Effector memory CD8-positive, alpha-beta T cell (primary cell): ENCODE results near the gene AOAH.

ENCODE experiments used
- ATAC-seq: fragments of 150-1000 bp; cut with Tn5 transposase; replicated peaks from 2 replicates; pipeline ENCODE4 v1.10.0; 2021; ENCODE audit warnings: mild to moderate bottlenecking, moderate library complexity
- DNase-seq, 3 experiments: peaks; one replicate each; pipeline ENCODE4 v3.0.0; 2021
- H3K27ac Mint-ChIP-seq, 2 donors: one replicate each; pipeline ENCODE4 v1.8.0; 2022; ENCODE audit warnings: mild to moderate bottlenecking in 2 of 2, mixed read lengths in 2 of 2, moderate library complexity in 2 of 2
- H3K27me3 Mint-ChIP-seq, 2 donors: one replicate each; pipeline ENCODE4 v1.8.0; 2022; ENCODE audit warnings: mixed read lengths in 2 of 2
- H3K36me3 Mint-ChIP-seq: one replicate; pipeline ENCODE4 v1.8.0; 2022; ENCODE audit warnings: mild to moderate bottlenecking, moderate library complexity, mixed read lengths; ENCODE audit not compliant: insufficient read depth
- H3K4me1 Mint-ChIP-seq, 2 donors: one replicate each; pipeline ENCODE4 v1.8.0; 2022; ENCODE audit warnings: low read depth in 2 of 2, mixed read lengths in 2 of 2
- H3K4me3 Mint-ChIP-seq, 2 donors: one replicate each; pipeline ENCODE4 v1.8.0; 2022; ENCODE audit warnings: mild to moderate bottlenecking in 2 of 2, mixed read lengths in 2 of 2, moderate library complexity in 2 of 2
- H3K9me3 Mint-ChIP-seq, 2 donors: one replicate each; pipeline ENCODE4 v1.8.0; 2022; ENCODE audit warnings: mixed read lengths in 2 of 2

AOAH gene

DNA sequence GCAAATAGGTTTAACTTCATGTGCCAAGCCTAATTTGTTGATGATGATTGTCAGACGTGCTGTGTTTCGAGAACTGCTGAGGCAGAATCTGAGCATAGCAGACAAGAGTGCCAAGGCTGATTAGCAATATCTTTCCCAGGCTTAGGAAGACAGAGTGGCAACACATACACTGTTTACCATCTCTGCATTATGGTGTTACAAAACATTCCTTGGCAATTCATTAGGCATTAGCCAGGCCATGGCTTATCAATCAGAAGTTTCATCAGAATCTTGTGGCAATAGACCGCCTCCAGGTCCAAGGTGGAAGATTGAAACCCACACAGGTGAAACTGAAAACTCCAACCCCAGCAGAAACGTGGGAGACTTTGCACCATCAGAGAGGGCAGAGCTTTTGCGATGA, 148.5 kb downstream of the AOAH start:
- Mint-ChIP-seq H3K27me3 (no peaks in the 10 kb centered on the region), H3K36me3 (peaks cover 55% of the 10 kb centered on the region), H3K27ac (no peak overlapping the region), H3K4me1 (peaks cover 13 to 53% of the 10 kb centered on the region in 2 donors), H3K9me3 (no peaks in the 10 kb centered on the region), H3K4me3 (no peak overlapping the region)
- ATAC-seq (no peak), DNase-seq (no peak)

DNA sequence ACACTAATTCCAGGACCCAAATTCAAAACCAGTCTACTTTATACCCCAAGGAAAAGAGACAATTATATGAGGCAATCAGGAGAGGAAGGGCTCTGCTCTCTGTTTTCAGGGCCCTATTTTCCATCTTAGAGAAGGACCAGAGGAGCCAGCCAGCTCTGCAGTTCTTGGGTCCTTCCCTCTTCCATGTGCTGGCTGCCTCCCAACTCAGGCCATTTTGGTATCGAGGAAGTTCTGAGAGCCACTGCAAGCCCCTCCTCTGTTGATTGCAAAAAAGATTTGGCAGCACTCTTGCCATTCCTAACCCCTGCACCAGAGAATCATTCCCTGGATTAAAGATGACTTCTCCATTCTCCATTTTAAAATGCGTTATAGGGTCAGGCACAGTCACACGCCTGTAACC, 151.2 kb downstream of the AOAH start:
- Mint-ChIP-seq H3K4me1 (peaks cover 17 to 55% of the 10 kb centered on the region in 2 donors), H3K27ac (peak overlapping the region in 1 of 2 donors; percentile 93), H3K27me3 (no peaks in the 10 kb centered on the region), H3K36me3 (peaks cover 50% of the 10 kb centered on the region), H3K4me3 (no peak overlapping the region), H3K9me3 (no peaks in the 10 kb centered on the region)
- ATAC-seq (no peak), DNase-seq (no peak)

DNA sequence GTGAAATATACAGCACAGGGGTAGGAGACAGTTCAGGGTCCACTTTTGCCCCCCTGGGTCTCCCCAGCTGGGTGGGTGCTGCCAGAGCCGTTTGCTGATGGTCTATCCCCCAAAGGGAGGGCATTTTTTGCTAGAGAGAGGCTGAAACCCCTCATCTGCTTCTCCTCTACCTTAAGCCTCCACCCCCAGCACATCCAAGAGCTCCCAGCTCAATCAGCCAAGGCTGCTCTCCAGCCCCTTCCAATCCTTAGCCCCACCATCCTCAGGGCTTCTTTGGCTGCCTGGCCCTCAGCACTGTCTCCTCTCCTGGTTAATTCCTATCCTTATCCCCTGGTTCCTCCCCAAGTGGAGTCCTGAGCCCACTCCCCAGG, 153.1 kb downstream of the AOAH start:
- DNase-seq (no peak), ATAC-seq (no peak)
- H3K36me3 Mint-ChIP-seq, result peaks cover 41% of the 10 kb centered on the region
- H3K4me3 Mint-ChIP-seq, result peak overlapping the region; percentile 5 to 48
- peak overlapping the region; percentile 87 to 93 for H3K27ac Mint-ChIP-seq
- H3K9me3 Mint-ChIP-seq, result no peaks in the 10 kb centered on the region
- H3K27me3 Mint-ChIP-seq, result no peaks in the 10 kb centered on the region
- peaks cover 17 to 48% of the 10 kb centered on the region in 2 donors for H3K4me1 Mint-ChIP-seq

DNA sequence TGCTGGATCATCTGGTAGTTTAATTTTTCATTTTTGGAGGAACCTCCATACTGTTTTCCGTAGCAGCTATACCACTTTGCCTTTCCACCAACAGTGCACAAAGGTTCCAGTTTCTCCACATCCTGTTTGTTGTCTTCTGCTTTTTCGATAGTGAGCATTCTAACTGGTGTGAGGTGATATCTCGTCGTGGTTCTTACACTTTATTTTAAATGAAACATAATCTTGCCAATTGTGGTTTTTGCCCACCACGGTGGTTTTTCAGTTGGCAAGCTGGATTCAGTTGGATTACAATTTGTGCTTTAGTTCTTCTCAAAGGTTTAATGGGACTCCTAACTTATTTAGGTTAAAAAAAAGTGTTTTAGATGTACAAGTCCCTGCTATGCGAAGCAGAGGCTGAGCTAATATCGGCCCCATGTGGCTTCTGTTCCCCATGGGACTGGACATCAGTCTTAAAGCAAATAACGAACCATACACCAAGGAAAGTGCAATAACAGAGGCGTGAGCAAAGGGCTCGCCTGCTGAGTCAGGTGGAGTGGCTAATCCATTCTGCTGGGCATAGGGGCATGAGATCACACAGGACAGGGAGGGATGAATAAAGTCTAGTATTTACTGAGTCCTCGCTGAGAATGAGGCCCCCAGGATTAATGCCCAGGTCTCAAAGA, 153.6 kb downstream of the AOAH start:
- ATAC-seq (peak; percentile 41), DNase-seq (no peak)
- Mint-ChIP-seq H3K9me3 (no peaks in the 10 kb centered on the region), H3K4me3 (no peak overlapping the region), H3K27ac (peak overlapping the region; percentile 87 to 93), H3K4me1 (peaks cover 17 to 51% of the 10 kb centered on the region in 2 donors), H3K36me3 (peaks cover 38% of the 10 kb centered on the region), H3K27me3 (no peaks in the 10 kb centered on the region)

DNA sequence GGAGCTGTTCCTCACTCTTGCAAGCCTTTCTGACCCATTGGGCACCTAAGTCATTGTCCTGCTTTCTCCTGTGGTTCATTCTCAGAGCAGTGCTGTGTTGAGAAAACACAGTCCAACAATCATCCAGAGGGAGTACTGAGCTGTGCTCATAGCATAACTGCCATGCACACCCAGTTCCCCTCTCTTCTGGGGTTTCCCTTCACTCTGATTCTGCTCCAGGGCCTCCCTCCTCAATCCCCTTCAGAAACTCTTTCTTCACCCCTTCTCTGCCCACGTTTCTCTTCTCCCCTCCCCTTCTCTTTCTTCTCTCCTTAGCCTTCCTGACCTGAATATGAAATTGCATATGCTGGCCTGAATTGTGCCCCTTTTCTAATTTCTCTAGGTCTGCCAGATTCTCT, 155.8 kb downstream of the AOAH start:
- H3K27ac Mint-ChIP-seq, result peak overlapping the region in 1 of 2 donors; percentile 90
- peaks cover 29% of the 10 kb centered on the region for H3K36me3 Mint-ChIP-seq
- H3K9me3 Mint-ChIP-seq, result no peaks in the 10 kb centered on the region
- no peaks in the 10 kb centered on the region for H3K27me3 Mint-ChIP-seq
- DNase-seq (no peak), ATAC-seq (no peak)
- peaks cover 19 to 45% of the 10 kb centered on the region in 2 donors for H3K4me1 Mint-ChIP-seq
- H3K4me3 Mint-ChIP-seq, result no peak overlapping the region

DNA sequence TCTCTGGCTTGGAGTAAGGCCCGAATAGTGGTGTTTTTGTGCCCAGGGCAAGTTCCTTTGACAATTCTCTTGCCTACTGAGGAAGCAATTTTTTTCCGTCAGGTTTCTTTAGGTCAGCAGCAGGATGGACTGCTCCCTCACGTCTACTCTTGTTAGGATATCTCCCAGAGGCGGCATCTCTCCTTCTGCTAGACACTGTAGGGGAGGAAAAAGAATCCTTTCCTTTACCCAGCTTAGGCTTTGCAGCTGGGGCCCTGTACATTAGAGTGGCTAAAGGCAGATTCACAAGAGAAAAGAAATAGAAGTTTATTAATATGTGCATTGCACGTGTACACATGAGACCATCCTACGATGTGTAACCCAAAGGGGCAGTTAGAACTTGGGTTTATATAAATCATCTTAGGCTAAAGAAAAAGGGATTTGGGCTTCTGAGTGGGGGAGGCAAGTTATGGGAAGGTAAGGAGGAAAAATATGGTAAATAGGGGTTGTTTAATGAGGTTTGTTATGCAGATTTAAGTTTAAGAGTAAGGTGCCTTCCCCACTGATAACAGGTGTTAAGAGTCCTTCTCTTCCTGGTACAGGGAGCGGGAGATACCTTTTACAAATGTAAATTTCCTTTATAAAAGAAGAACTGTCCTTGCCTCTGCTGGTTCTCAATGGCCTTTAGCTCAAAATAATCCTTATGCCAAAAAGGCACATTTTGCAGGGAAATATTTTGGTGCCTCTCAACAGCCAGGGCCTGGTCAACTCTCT, 156.4 kb downstream of the AOAH start:
- Mint-ChIP-seq H3K4me3 (no peak overlapping the region), H3K36me3 (peaks cover 24% of the 10 kb centered on the region), H3K9me3 (no peaks in the 10 kb centered on the region), H3K27me3 (no peaks in the 10 kb centered on the region), H3K4me1 (peaks cover 18 to 39% of the 10 kb centered on the region in 2 donors), H3K27ac (peak overlapping the region in 1 of 2 donors; percentile 90)
- ATAC-seq (no peak), DNase-seq (no peak)

DNA sequence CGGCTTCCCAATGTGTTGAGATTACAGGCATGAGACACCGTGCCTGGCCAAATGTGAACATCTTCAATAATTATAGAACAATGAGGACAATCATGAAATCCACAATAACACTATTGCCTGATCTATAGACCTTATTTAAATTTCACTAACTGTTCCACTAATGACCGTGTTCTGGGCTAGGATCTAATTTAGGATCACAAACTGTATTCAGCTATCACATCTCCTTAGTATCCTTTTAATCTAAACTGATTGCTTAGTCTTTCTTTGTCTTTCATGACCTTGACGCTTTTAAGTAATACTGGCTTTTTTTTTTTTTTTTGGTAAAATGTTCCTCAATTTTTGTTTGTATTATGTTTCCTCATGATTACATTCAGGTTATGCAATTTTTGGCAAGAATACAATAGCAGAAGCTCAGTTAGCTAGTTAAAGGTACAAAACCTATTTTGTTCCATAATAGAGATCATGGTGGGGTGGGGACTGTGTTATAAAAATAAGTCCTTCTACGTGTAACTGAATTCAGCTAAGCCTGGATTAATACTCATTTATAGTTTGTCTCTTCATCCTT, 158.4 kb downstream of the AOAH start:
- H3K36me3 Mint-ChIP-seq, result peaks cover 24% of the 10 kb centered on the region
- peaks cover 8 to 21% of the 10 kb centered on the region in 2 donors for H3K4me1 Mint-ChIP-seq
- no peaks in the 10 kb centered on the region for H3K9me3 Mint-ChIP-seq
- no peaks in the 10 kb centered on the region for H3K27me3 Mint-ChIP-seq
- peak overlapping the region; percentile 52 to 59 for H3K27ac Mint-ChIP-seq
- no peak for DNase-seq
- no peak for ATAC-seq
- no peak overlapping the region for H3K4me3 Mint-ChIP-seq

DNA sequence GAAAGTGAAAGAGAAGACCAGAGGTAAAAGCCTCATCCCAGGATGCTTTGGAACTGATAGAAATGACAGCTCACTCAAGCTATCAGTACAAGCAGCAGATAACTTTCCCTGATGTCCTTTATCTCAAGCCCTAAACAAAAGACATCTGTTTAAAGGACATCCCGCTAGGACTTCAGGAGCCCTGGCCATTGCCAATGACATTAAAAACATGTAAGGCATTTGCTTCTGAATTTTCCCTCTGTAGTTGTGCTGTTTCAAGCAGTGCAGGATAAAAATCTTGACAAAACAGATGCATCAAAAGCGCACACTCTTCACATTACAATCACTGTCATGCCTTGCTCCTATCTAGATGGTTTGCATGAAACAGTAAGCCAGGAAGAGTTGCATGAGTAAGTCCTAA, 159.8 kb downstream of the AOAH start:
- peak overlapping the region; percentile 24 to 84 for H3K27ac Mint-ChIP-seq
- no peak for DNase-seq
- H3K27me3 Mint-ChIP-seq, result no peaks in the 10 kb centered on the region
- peaks cover 4 to 13% of the 10 kb centered on the region in 2 donors for H3K4me1 Mint-ChIP-seq
- no peak for ATAC-seq
- no peaks in the 10 kb centered on the region for H3K9me3 Mint-ChIP-seq
- H3K4me3 Mint-ChIP-seq, result no peak overlapping the region
- peaks cover 22% of the 10 kb centered on the region for H3K36me3 Mint-ChIP-seq

DNA sequence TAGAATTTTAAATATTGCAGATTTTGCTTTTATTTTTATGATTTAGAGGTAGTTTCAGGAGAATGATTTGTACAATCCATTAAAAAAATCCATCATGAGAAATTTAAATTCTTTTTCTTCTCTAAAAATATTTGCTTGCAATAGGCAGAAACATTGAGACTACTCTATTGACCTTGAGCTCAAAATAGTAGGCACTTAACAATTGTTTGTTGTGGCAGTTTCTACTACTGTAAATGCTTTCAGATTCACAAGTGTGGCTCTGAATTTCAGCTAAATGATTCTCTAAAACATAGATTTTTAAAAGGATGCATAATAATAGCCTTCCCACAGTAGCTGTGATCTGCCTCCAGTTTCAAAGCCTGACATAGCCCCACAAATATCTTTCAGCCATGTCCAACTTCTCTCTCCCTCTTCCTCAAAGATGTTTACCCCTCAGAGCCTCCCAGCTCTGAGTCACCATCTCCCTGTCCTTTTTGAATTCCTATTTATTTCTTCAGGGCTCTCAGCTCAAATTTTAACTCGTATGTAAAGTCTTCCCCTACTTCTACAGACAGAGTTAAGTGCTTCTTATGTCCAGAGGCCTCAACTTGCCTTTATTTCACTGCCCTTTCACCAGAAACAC, 160.5 kb downstream of the AOAH start:
- Mint-ChIP-seq H3K4me3 (no peak overlapping the region), H3K9me3 (no peaks in the 10 kb centered on the region), H3K27me3 (no peaks in the 10 kb centered on the region), H3K36me3 (peaks cover 21% of the 10 kb centered on the region), H3K27ac (peak overlapping the region; percentile 24 to 84), H3K4me1 (peaks cover 4 to 13% of the 10 kb centered on the region in 2 donors)
- ATAC-seq, result no peak
- DNase-seq, result no peak

DNA sequence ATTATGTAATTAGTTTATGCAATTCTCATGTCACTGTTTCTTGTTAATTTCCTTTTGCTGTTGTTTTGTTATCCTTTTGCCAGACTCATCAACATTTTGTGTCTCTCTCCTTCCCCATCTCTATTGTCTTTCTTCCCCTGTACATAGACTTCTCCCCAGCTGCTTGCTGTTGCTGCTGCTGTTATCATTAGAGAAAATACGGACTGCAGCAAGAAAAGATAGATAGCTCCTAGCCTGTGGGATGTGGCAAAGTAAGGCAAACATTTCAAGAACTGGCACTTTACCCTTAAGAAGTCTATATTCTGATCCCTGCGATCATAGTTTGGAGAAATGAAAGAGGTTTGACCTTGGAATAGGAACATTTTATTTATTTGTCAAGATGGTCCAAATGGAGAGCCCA, 162.2 kb downstream of the AOAH start:
- DNase-seq (no peak), ATAC-seq (no peak)
- peaks cover 24% of the 10 kb centered on the region for H3K36me3 Mint-ChIP-seq
- H3K4me3 Mint-ChIP-seq, result no peak overlapping the region
- peaks cover 4 to 13% of the 10 kb centered on the region in 2 donors for H3K4me1 Mint-ChIP-seq
- H3K27me3 Mint-ChIP-seq, result no peaks in the 10 kb centered on the region
- no peaks in the 10 kb centered on the region for H3K9me3 Mint-ChIP-seq
- H3K27ac Mint-ChIP-seq, result peak overlapping the region in 1 of 2 donors; percentile 27

DNA sequence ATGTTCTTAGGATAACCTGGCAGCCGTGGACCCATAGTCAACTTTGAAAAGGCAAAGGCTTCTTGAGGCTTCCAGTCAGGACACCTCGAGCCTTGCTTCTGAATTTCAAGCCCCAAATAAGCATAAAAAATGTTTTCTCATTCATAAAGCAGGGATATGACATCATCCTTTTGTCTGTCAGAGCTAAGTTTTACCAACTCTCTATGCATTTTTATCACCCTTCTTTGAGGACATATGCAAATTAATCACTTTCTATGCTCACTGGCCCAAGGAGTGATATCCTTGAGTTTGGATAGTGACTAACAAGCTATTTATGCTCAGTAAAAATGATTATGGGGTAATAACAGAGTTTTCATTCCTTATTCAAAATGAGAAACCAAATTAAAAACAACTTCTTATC, 175.3 kb downstream of the AOAH start:
- Mint-ChIP-seq H3K36me3 (peaks cover 34% of the 10 kb centered on the region), H3K27me3 (no peaks in the 10 kb centered on the region), H3K9me3 (no peaks in the 10 kb centered on the region), H3K4me1 (no peaks in the 10 kb centered on the region), H3K4me3 (no peak overlapping the region), H3K27ac (peak overlapping the region in 1 of 2 donors; percentile 54)
- ATAC-seq (no peak), DNase-seq (no peak)

DNA sequence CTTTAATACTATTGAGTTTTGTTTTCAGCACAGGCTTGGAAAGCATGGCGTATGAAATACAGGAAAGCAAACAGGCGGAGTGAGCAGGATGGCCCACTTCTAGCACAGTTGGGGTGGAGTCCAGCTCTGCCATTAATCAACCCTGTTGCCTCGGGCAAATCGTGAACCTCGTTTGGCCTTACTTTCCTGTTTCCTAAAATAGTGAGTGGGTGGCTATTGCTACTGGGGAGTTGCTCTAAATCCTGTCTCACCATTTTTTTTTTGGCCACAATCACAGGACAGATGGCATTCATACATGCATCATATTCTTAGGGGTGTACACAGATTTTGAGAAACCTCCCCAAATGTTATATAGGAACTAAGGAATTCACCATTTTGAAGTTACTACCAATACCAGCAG, 176.9 kb downstream of the AOAH start:
- no peak for DNase-seq
- Mint-ChIP-seq H3K27ac (peak overlapping the region; percentile 46 to 79), H3K36me3 (peaks cover 37% of the 10 kb centered on the region), H3K4me3 (no peak overlapping the region), H3K4me1 (no peaks in the 10 kb centered on the region), H3K27me3 (no peaks in the 10 kb centered on the region), H3K9me3 (no peaks in the 10 kb centered on the region)
- ATAC-seq, result no peak

DNA sequence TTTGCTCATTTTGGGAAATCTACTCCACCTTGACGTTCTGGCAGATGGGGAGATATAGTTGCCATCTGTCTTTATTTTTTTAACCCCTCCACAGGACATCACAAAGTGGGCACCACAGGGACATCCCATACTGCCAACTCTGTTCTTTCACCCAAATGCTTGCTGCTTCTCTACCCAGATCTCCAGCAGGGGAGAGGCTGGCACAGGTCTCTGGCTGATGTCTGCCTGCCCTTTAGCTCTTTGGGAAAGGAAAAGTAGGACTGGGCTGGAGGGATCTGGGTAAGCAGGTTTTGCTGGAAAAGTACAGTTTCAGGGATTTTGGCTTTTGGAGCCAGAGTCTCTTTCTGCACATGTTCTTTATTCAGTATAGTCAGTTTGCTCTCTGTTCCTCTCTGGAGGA, 178.0 kb downstream of the AOAH start:
- Mint-ChIP-seq H3K36me3 (peaks cover 42% of the 10 kb centered on the region), H3K4me3 (no peak overlapping the region), H3K27me3 (no peaks in the 10 kb centered on the region)

More for the DNA sequence above, 178.0 kb downstream of the AOAH start:
- Mint-ChIP-seq H3K27ac (peak overlapping the region in 1 of 2 donors; percentile 79), H3K4me1 (peaks cover 0 to 1% of the 10 kb centered on the region in 2 donors), H3K9me3 (no peaks in the 10 kb centered on the region)
- ATAC-seq (no peak), DNase-seq (no peak)
